ENCODE measurements around the gene HINFP. TPM values are rescaled to one million over a fixed set of nuclear protein-coding genes. Genes with fewer than 3 reads are reported as not detected.

The HINFP gene
- total and polyA plus RNA-seq, 2 of the 8 experiments (the other 6 are each of a cell fraction or from before 2014, with no cell fraction given): 35.0 to 37.3 TPM

GRCh38 chr11:119168471-119169281 is 47.3 kb downstream of the HINFP start, which contains the start of gene NLRX1:
NLRX1 (plus strand) TSS chr11:119168725; CDS start chr11:119171404, 2,679 bp downstream.
- Histone ChIP-seq H4K91ac (replicated peaks; ENCODE audit: insufficient read length, low read length) (peak within 1 kb of the TSS; percentile 4), H2BK120ac (replicated peaks; ENCODE audit: low read depth, low read length) (no peak within 1 kb of the TSS), H4K20me1 (replicated peaks in 1 of 2; ENCODE audit: control insufficient read depth in 1 of 2, insufficient read depth in 2 of 2, low read length in 2 of 2) (no peaks in the 10 kb centered on the region), H3K79me2 (ENCODE audit: control insufficient read depth in 1 of 2, insufficient read depth in 2 of 2, low read length in 2 of 2) (no peaks in the 10 kb centered on the region), H3K27ac (ENCODE audit: low read depth, low read length) (peak within 1 kb of the TSS; percentile 88), H3K14ac (ENCODE audit: insufficient read length) (no peak within 1 kb of the TSS), H3K4me1 (replicated peaks in 1 of 4; ENCODE audit: control insufficient read depth in 3 of 4, insufficient read depth in 4 of 4, low read length in 3 of 4) (peaks cover 0 to 4% (median 1%) of the 10 kb centered on the region in 4 experiments; a peak in 4 of 7 replicates), H3K56ac (replicated peaks; ENCODE audit: insufficient read length, low read depth, low read length) (no peak within 1 kb of the TSS), H2BK15ac (ENCODE audit: low read length) (0 out of 2 replicates have a peak within 1 kb of the TSS, but pooled peaks have one; percentile 36), H2AFZ (ENCODE audit: low read length) (peak within 1 kb of the TSS; percentile 24; the same call in 1 of the 2 replicates), H3K79me1 (ENCODE audit: low read depth, low read length) (no peaks in the 10 kb centered on the region), H3K18ac (ENCODE audit: extremely low read depth, low read length) (peak within 1 kb of the TSS; percentile 75), H3K4ac (replicated peaks; ENCODE audit: insufficient read length, low read depth, low read length) (peak within 1 kb of the TSS; percentile 49), H3K23me2 (ENCODE audit: low read depth, low read length) (peaks cover 7% of the 10 kb centered on the region; the same call in 1 of the 2 replicates), H2BK20ac (ENCODE audit: low read length) (0 out of 2 replicates have a peak within 1 kb of the TSS, but pooled peaks have one; percentile 40), H2BK12ac (ENCODE audit: low read depth, low read length) (peak within 1 kb of the TSS; percentile 81), H3K4me3 (ENCODE audit: extremely low read depth in 1 of 4, insufficient read depth in 2 of 4, low read depth in 3 of 4, low read length in 4 of 4) (peak within 1 kb of the TSS; percentile 64 to 87 (median 68)), H3K36me3 (ENCODE audit: control insufficient read depth in 2 of 4, insufficient read depth in 4 of 4, low read length in 3 of 4) (no peaks in the 10 kb centered on the region), H4K5ac (ENCODE audit: insufficient read length, low read depth, low read length) (peak within 1 kb of the TSS; percentile 51), H4K8ac (ENCODE audit: extremely low read depth, insufficient read depth, low read length) (peak within 1 kb of the TSS; percentile 86), H3K9ac (replicated peaks in 1 of 4; ENCODE audit: extremely low read depth in 1 of 4, low read depth in 3 of 4, low read length in 3 of 4) (peak within 1 kb of the TSS; percentile 68 to 85 (median 78)), H2BK5ac (ENCODE audit: low read depth, low read length) (peak within 1 kb of the TSS; percentile 90), H2AK5ac (ENCODE audit: low read depth, low read length) (no peak within 1 kb of the TSS), H3K4me2 (ENCODE audit: insufficient read depth in 1 of 2, low read depth in 2 of 2, low read length in 2 of 2) (peak within 1 kb of the TSS; percentile 66 to 86), H3K23ac (ENCODE audit: insufficient read length) (no peak within 1 kb of the TSS), H3K27me3 (replicated peaks in 1 of 4; ENCODE audit: control insufficient read depth in 3 of 4, extremely low read depth in 1 of 4, insufficient read depth in 3 of 4, low read length in 3 of 4) (no peaks in the 10 kb centered on the region), H3K9me3 (ENCODE audit: insufficient read depth in 2 of 2, low read depth in 1 of 2, low read length in 1 of 2) (no peaks in the 10 kb centered on the region)
- POLR2A ChIA-PET (ENCODE audit: partially characterized antibody): interaction anchor here (0.6 to 6.3 kb wide), 31 partner anchors 9 to 223 kb away, joined by 3 to 58 read pairs (median 4); partner anchors contain the start of genes ABCG4, C2CD2L, CBL and DPAGT1
- DNase-seq (ENCODE audit: low read depth in 1 of 2, low spot score in 2 of 2): peak; percentile 51 to 90
- CTCF ChIA-PET (ENCODE audit: partially characterized antibody): interaction anchor here (0.8 to 24.3 kb wide), 21 partner anchors 11 to 556 kb away, joined by 3 to 389 read pairs (median 4); partner anchors contain the start of gene ABCG4
- 28% methylated on average over 9 of the region's 63 CpGs; no CpG with 5 or more reads in 1 of the 2 experiments for WGBS, 2 experiments (ENCODE audit: extremely low coverage in 1 of 2, insufficient coverage in 1 of 2, insufficient read length in 1 of 2, insufficient replicate concordance in 2 of 2, low coverage in 1 of 2, low lambda C conversion rate in 2 of 2, missing lambda C conversion rate in 1 of 2)
- no peak for FAIRE-seq
- TF ChIP-seq CBX5 (IDR thresholded peaks at IDR 0.05; ENCODE audit: low read depth, low read length) (no peak), KDM1A (IDR thresholded peaks at IDR 0.05; ENCODE audit: borderline replicate concordance, low read length) (peak; percentile 100), EP300 (IDR thresholded peaks at IDR 0.05; ENCODE audit: borderline replicate concordance in 1 of 2, low read depth in 2 of 2, low read length in 2 of 2) (peak in 1 of 2 experiments; percentile 56; a peak in 1 of 3 replicates), SP2 (IDR thresholded peaks at IDR 0.05; ENCODE audit: low read length) (no peak), KDM5A (IDR thresholded peaks at IDR 0.05; ENCODE audit: low read length) (no peak), TCF12 (IDR thresholded peaks at IDR 0.05; ENCODE audit: low read depth, low read length) (peak; percentile 12; the same call in 1 of the 2 replicates), ASH2L (IDR thresholded peaks at IDR 0.05; ENCODE audit: low read length) (peak; percentile 97), NRF1 (IDR thresholded peaks at IDR 0.05; ENCODE audit: low read depth, low read length) (no peak; the same call in 1 of the 2 replicates), BCL11A (IDR thresholded peaks at IDR 0.05; ENCODE audit: low read depth in 2 of 2, low read length in 2 of 2) (no peak), CHD1 (IDR thresholded peaks at IDR 0.05; ENCODE audit: low read depth, low read length) (no peak), POLR2AphosphoS5 (IDR thresholded peaks at IDR 0.05; ENCODE audit: low read depth, low read length) (peak; percentile 48; the same call in 1 of the 2 replicates), POU5F1 (IDR thresholded peaks at IDR 0.05; ENCODE audit: low read depth, low read length) (no peak)

Data from H1 (cell line).